ENCODE data around the gene IL1RAPL2. TPM values are rescaled to one million over a fixed set of nuclear protein-coding genes. Genes with fewer than 3 reads are reported as not detected.

Gene IL1RAPL2
- total and polyA plus RNA-seq, 10 of the 15 experiments (the other 5 are each of a cell fraction or from before 2014, with no cell fraction given), result 0.19 TPM; not detected in 9

GRCh38 chrX:104929324-104929723, 363.3 kb downstream of the IL1RAPL2 start (continued):
- TF ChIP-seq CUX1 (IDR thresholded peaks at IDR 0.05; ENCODE audit: insufficient replicate concordance, low read depth, low read length) (no peak), MTA2 (IDR thresholded peaks at IDR 0.05; ENCODE audit: low read depth) (no peak), NFIC (IDR thresholded peaks at IDR 0.05; ENCODE audit: low read depth, low read length) (no peak), SMC3 (IDR thresholded peaks at IDR 0.05; ENCODE audit: borderline replicate concordance, low read length) (no peak), ESRRA (IDR thresholded peaks at IDR 0.05; ENCODE audit: low read length) (no peak), BACH1 (IDR thresholded peaks at IDR 0.05; ENCODE audit: borderline replicate concordance) (no peak)

GRCh38 chrX:104935581-104935980, 369.6 kb downstream of the IL1RAPL2 start:
- 40% methylated on average over 2 of the region's 2 CpGs for WGBS (ENCODE audit: insufficient coverage, insufficient replicate concordance, low lambda C conversion rate, missing lambda C conversion rate)
- no peak overlapping the region for H3K4me2 ChIP-seq (ENCODE audit: control insufficient read depth, insufficient read depth)
- in situ Hi-C loops (cut with MboI), result no loop called here
- BruUV-seq (replicated peaks), result no TSS peak
- DNase-seq (ENCODE audit: low read depth, low spot score) (no peak), ATAC-seq (no peak), FAIRE-seq (no peak)
- SMC1A ChIA-PET (ENCODE audit: uncharacterized antibody, unreplicated experiment), result no interaction called here
- no peaks in the 10 kb centered on the region for H3K27me3 ChIP-seq (replicated peaks in 1 of 2; ENCODE audit: control insufficient read depth in 2 of 2, insufficient read depth in 2 of 2, low read length in 1 of 2)
- no peak overlapping the region for H3K27ac ChIP-seq (ENCODE audit: control insufficient read depth, insufficient read depth)
- no peaks in the 10 kb centered on the region for H3K79me2 ChIP-seq (ENCODE audit: control insufficient read depth, insufficient read depth, low read length)
- CTCF ChIA-PET, result no interaction called here
- H3K4me3 ChIP-seq, result no peak overlapping the region
- H3K36me3 ChIP-seq (ENCODE audit: control insufficient read depth in 2 of 2, insufficient read depth in 2 of 2, low read length in 1 of 2), result no peaks in the 10 kb centered on the region
- H3K9ac ChIP-seq (ENCODE audit: control insufficient read depth, insufficient read depth, low read length), result no peak overlapping the region
- H3K4me1 ChIP-seq (ENCODE audit: control insufficient read depth, insufficient read depth, low read length), result no peaks in the 10 kb centered on the region
- RAD21 ChIA-PET (ENCODE audit: unreplicated experiment), result no interaction called here
- POLR2A ChIA-PET, result no interaction called here
- H4K20me1 ChIP-seq (ENCODE audit: control insufficient read depth, insufficient read depth), result no peaks in the 10 kb centered on the region
- intact Hi-C loops (cut with micrococcal nuclease; ENCODE audit: unreplicated experiment), result no loop called here
- TF ChIP-seq IRF3 (IDR thresholded peaks at IDR 0.05) (no peak), HDAC2 (IDR thresholded peaks at IDR 0.05) (no peak)
- H2AFZ ChIP-seq (ENCODE audit: control insufficient read depth, low read depth, low read length), result no peak overlapping the region
- no peaks in the 10 kb centered on the region for H3K9me3 ChIP-seq (replicated peaks; ENCODE audit: control insufficient read depth, insufficient read depth, low read length)
